GM21825 (cell line): Measurements from ENCODE around the gene SPATS2L.
A peak's percentile ranks its signal among the peaks of the same experiment; 100 is the strongest.

Experiments used
- ATAC-seq: cut with Tn5 transposase; IDR thresholded peaks from one replicate; pipeline ENCODE4 v1.9.1; 2021; ENCODE audit warnings: mild to moderate bottlenecking, moderate library complexity; ENCODE audit not compliant: unreplicated experiment

Gene SPATS2L, protein sequence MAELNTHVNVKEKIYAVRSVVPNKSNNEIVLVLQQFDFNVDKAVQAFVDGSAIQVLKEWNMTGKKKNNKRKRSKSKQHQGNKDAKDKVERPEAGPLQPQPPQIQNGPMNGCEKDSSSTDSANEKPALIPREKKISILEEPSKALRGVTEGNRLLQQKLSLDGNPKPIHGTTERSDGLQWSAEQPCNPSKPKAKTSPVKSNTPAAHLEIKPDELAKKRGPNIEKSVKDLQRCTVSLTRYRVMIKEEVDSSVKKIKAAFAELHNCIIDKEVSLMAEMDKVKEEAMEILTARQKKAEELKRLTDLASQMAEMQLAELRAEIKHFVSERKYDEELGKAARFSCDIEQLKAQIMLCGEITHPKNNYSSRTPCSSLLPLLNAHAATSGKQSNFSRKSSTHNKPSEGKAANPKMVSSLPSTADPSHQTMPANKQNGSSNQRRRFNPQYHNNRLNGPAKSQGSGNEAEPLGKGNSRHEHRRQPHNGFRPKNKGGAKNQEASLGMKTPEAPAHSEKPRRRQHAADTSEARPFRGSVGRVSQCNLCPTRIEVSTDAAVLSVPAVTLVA

DNA sequence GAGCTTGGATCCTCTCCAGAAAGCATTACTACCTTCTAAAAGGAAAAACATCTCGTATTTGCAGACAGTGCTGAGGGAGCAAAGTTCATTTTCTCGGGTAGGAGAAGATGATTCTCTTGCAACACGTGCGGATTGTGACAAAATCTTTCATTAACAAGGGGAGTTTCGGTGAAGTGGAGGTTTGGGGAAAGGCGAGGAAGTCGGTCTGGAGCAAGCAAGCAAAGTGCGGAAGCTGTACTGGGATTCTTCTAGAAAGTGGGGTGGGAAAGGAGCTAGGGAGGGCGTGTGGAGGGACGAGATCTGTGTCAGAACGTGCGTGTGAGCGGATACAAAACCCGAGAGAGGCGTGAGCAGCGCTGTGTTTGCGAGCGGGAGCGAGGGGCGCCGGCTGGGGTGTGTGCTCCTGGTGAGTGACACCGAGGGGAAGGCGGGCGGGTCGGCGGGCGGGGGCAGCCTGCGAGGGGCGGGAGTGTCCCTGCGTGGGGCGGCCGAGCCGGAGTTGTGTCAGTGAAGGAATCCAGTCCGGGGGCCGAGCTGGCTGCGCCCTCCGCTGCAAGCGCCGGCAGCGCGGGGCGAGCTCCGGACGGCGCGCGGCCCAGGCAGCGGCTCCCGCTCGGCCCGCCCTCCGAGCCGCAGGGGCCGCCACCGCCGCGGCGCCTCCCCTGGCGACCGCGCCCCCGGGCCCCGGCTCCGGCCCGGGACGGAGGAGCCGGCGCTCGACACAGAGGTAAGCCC, at the start of gene SPATS2L:
SPATS2L (plus strand) TSS at position 498 of the 735 bp plus-strand sequence. CDS start 82,552 bp downstream, outside the sequence.
- ATAC-seq: peak; percentile 52

DNA sequence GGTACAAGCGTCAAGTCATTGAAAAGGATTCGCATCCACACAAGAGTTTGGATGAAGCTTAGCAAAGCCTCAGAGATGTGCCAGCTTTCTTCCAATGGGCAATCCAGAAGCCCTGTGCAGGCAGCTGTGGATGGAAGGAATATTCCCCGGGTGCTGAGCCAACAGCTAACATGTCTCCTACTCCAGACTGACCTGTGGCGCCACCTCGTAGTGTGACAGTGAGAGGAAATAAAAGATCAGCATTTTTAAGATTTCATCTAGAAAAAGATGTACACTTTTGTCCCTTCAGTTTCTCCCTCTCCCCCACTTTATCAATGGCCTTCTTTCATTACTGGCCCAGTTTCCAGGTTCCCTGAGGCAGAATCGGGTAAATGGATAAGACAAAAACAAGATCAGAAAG, 48.9 kb upstream of the SPATS2L start:
- no peak for ATAC-seq

DNA sequence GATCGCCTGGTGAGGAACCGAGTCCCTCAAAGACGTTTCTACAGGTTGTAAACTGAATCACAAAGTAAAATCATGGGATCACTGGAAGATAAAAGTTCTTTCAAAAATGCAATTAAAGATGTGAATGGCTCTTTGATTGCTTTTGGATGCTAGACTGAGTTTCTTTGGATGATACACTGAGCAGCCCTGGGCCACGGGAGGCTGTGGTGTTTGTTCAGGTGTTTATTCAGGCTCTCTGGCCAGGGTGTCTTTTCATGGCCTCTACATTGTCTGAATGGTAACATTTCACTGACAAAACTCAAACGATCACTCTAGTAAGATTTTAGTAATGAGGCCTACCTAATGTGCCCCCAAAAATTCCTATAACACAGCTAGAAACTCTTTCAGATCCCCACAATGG, 48.4 kb upstream of the SPATS2L start:
- ATAC-seq: no peak

DNA sequence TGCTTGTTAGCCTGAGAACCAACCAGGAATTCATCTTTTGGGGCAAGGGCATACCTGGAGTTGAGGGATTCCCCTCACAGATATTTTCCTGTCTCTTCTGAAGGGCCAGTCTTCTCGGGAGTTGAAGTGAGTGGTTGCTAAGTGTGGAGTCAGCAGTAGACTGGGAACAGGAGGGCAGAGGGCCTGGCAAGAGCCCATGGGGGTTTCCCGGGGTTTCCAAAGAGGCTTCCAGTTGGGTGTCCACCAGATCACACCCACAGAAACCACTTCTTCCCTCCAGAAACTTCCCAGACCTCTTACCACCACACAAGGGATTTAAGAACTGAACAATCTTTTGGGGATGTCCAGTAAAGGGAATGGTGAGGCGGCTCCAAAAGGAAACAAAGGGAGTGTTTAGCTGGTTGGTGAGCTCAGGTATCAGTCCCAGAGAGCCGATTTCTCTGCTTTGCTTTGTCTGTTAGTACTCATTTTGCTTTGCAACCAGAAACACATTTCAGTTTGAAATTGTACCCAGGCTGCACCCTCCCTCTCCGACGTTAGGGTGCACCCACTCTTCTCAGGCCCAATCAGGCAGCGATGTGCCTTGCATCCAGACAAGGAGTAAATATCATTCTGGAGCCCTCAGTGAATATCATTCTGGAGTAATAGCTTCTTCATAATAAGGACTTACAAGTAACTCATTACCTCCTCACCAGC, 47.5 kb upstream of the SPATS2L start:
- no peak for ATAC-seq

DNA sequence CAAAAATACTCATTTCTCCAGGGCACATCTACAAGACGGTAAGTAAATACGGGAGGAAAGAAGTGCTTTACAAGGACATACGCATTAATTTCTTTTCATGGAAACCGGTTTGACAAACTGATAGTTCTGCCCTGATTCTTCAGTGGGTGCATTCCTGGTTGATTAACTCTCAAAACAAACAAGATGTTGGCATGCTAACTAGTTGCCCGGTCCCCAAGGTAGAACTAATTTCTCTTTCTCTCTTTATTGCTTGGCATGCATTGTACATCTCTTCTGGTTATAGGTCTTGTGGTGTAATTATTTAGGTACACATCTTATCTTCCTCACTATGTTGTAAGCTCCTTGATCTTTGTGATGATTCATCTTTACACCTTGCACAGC, 46.9 kb upstream of the SPATS2L start:
- no peak for ATAC-seq

DNA sequence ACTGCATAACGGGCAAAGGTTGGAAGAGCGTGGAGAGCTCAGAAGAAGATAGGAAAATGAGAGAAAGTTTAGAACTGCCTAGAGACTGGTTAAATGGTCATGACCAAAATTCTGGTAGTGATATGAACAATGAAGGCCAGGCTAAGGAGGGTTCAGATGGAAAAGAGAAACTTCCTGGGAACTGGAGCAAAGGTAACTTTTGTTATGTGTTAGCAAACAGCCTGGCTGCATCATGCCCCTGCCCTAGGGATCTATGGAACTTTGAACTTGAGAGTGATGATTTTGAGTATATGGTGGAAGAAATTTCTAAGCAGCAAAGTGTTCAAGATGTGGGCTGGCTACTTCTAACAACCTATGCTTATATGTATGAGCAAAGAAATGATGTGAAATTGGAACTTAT, 44.4 kb upstream of the SPATS2L start:
- no peak for ATAC-seq

DNA sequence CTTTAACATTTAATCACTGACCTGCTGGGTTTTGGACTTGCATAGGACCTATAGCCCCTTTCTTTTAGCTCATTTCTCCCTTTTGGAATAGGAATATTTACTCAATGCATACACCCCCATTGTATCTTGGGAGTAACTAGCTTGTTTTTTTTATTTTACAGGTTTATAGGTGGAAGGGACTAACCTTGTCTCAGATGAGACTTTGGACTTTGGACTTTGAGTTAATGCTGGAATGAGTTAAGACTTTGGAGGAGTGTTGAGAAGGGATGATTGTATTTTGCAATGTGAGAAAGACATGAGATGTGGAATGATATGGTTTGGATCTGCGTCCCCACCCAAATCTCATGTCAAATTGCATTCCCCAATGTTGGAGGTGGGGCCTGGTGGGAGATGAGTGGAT, 43.2 kb upstream of the SPATS2L start:
- ATAC-seq: no peak

DNA sequence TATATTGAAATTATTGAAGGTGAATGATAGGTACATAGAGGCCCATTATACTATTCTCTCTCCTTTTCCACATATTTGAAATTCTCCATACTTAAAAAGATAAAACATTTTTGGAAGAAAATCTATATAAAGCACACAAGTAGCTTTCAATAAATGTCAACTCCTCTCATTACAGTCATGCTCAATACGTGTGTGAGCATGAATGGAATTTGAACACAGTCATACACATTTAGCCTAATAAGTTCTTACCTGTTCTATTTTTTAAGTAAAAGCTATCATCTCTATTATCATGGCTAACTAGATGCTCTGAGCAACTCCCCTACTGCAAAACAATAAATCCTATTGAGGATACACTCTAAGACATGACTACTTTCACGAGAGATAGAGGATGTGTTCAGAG, 41.9 kb upstream of the SPATS2L start:
- ATAC-seq: no peak

DNA sequence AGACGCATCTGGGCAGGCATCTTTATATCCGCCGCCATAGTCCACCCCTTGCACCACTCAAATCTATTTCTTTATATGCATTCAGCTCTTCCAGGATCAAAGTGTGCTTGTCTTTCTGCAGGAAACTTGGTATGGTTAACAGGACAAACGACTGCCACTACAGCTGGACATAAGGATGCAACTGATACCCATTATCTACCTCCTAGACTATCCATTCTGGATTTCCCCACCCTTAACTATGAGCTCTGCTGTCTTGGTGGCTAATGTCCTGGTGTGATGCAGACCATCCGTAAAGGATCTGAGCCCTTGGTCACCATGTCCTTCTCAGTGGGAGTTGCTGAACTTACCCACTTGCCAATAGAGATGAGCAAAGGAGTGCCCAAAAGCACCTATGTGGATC, 40.1 kb upstream of the SPATS2L start:
- no peak for ATAC-seq

DNA sequence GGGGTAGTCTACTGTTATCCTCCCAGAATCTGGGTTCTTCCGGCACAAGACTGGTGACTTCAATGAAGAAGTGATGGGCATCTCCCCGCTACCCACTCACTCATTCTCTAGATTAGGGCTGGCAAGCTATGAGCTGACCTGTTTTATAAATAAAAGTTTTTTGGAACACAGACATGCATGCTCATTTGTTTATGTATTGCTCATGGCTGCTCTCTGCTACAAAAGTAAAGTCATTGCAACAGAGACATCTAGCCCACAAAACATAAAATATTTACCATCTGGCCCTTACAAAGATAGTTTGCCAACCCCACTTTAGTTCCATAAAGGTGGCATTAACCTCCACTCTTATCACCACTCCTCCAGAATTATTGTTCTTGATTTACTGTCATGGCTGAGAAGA, 39.1 kb upstream of the SPATS2L start:
- ATAC-seq: no peak

DNA sequence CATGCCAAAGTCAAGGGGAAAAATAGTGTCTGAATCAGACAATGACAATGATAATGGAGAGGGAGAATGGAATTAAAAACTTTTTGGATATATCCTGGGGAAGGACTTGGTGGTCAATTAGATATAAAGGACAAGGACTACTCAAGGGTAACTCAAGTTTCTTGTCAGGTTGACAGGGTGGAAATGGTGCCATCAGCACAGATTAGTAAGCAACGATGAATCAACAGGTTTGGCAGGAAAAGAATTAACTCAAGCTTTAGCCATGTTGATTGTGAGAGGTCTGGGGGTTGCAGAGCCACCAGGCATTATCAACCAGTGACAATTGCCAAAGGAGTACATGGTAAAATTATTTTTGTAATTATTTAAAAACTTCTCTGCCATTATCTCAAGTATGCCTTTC, 35.8 kb upstream of the SPATS2L start:
- no peak for ATAC-seq

DNA sequence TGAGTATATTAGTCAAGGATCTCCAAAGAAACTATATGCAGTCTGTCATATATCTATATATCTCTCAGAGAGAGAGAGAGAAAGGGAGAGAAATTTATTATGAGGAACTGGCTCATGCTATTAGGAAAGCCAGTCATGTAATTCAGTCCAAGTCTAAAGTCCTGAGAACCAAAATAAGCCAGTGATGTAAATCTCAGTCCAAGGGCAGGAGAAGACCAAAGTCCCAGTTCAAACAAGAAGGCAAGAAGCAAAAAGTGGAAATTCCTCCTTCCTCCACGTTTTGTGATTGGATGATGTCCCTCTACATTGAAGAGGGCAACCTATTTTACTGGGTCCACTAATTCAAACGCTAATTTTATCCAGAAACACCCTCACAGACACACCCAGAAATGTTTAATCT, 34.2 kb upstream of the SPATS2L start:
- ATAC-seq: no peak

DNA sequence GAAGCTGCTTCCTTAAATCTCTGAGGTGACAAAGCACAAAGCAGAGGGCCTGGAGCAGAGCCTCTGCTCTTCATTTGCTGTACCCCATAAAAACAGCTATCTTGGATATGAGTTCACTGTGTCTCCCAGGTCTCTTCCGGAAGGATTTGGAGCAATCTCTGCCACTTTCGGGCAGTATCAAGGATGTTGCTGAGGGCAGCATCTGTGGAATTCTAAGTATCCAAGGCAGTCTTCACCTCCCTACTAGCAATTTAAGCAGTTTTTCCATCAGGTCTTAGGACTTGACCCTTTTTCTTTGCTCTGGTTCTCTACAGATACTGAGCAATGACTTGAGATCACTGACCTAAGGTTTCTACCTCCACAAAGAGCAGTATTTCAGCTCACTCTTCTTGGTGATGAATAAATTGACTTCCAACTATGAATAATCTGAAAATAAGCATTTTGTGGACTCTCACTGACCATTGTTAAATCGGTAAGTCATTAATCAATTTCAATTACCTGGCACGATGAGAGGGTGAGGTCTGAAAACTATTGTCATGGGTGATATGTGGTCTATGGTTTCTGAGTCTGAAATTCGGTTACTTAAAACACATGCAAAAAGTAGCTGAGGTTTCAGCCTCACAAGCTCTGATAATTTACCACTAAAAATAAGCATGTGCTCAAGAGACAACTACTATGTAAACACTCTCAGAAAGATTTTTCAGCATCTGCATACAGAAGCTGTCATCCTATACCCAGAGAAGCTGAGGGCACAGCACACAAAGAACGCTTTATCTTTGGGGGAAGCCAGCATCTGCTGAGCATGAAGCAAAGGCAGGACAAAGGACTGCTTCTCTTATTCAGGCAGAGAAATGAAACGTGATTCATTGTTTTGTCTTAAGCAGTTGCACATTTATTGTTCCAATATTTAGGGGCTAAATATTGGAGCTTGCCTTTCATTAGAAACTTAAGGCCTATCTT, 32.1 kb upstream of the SPATS2L start:
- ATAC-seq: no peak

DNA sequence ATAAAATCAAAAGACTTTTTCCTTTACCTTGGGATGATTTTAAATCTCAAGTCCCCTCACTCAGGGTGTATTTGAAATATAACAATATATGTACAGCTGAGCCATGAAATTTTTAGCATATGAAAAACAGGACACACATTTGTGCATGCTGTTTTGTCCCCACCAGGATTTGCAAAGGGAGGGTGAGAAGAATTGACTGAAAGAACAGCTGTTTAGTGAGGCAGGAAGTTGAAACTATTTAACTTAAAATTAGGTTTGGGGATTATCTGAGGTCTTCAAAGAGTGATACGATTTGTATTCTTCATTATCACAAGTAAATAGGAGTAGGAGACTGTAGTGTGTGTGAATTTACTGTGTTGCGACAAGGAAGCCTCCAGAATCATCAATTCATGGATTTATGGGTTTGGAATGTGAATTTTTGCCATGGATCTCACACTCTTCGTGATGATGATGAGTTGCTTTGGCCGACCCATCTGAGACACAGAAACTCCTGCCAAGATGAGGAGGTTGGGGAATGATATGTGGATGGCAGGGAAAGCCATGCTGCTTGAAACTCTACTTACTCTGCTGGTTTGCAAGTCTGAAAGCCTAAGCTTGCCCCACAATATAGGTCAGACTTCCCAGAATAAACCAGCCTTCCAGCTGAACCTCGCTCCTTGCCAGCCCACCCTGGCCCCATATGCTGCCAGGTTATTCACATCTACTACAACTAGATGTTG, 31.0 kb upstream of the SPATS2L start:
- ATAC-seq: no peak

DNA sequence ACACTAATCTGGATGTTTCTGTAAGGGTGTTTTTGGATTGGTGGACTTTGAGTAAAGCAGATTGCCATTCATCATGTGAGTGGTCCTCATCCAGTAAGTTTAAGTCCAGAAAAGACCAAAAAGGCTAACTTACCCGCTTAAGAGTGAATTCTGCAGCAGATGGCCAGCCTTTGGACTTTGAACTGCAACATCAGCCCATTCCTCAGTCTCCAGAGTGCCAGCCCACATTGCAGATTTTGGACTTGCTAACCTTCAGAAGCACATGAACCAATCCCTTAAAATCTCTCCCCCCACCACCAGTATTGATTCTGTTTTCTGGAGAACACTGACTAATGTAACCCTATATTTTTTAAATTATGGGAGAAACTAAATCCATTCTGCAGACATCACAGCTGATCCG, 30.0 kb upstream of the SPATS2L start:
- no peak for ATAC-seq

DNA sequence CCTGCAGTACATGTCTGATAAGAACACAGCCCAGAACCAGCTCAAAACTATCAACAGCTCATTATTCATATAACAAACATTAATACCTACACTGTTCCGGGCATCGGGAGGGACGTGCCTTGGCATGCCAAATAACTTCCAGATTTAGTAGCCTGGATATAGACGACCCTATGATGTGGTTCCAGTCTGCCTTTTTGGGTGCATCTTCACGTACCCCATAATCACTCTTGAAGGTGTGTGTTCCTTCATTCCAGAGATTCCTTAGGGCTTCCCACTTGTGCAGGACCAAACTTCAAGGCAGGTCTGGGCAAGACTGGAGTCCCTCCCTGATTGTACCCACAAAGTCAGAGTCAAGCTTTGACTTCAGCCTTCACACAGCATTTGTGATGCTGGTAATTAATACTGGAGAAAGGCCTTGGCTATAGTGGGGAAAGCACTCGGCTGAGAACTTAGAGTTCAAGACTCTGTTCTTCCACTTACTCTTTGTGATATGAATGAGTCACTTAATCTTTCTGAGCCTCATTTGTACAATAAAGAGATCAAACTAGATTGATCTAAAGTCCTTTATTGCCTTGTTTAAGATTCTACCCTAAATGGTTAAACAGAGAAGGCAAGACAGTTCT, 27.7 kb upstream of the SPATS2L start:
- ATAC-seq: no peak

DNA sequence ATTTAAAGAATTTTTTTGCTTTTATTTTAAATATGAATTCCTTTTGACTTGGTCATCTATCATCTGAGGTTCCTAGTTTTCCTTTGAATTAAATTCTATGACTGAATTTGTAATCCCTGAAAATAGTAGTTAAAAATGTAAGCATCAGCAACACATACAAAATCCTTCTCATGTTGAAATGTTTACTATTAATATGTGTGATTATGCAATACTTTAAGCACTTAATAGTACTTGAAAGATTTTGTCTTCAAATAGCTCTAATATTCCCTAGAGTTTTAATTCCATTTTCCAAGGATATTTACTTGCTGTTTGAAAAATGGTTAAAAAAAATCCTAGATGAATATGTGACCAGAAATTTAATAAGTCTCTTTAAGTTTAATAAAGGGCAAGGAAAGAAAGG, 26.6 kb upstream of the SPATS2L start:
- ATAC-seq: no peak

DNA sequence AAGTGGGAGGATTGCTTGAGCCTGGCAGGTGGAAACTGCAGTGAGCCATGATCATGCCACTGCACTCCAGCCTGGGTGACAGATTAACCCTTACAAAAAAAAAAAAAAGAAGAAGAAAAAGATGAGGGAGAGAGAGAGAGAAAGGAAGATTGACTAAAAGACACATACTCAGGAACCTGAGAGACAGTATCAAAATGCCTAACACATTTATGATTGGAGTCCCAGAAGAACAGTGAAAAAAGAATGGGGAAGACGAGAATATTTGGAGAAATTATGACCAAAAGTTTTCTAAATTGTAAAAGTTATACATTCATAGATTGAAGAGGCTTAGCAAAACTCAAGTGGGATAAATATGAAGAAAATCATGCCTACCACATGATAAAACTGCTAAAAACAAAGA, 19.9 kb upstream of the SPATS2L start:
- no peak for ATAC-seq

DNA sequence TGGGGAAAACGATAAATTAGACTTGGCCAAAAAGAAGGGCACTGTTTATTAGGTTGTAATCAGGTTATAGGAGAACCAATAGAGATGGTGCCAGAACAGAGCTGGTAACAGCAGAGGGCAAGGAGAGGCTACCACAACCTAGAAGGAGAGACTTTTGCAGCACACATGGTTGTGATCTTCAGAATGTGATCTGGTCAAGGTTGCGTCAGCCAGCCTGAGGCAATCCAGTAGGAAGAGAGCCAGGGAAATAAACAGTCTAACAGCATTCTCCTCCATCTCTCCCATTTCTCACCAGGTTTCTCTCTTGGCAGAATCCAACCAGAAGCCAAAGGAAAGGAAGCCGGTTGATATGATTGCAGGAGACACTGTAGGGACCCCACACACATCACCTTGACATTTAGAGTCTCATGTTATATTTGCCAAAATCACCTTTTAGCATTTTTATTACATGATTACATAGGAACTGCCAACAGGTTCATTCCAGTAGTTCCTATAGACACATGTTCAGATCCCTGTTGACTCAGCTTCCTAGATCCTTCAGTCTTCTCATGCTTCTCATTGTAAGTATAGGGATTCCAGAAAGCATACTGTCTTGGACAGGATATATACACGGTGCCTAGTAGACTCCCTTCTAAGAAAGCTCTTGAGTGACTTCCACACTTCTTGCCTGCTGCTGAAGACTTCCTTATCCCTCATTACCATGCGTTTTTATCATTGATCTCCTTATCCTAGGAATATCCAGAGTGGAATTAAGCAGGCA, 17.6 kb upstream of the SPATS2L start:
- no peak for ATAC-seq
